ENCODE data around the gene METTL16.
"Not testable (repeated sequence)": the region's sequence is repeated elsewhere in the genome, so short reads cannot be mapped to it uniquely, and the experiment has no call there.

Gene METTL16

GRCh38 chr17:2532146-2532720, 20.5 kb upstream of the METTL16 start:
- H3K4me1 ChIP-seq (ENCODE audit: insufficient read depth, low read length): peaks cover 13% of the 10 kb centered on the region
- H3K4me3 ChIP-seq (ENCODE audit: low read depth in 1 of 2, low read length in 2 of 2): no peak overlapping the region
- H3K4me2 ChIP-seq (ENCODE audit: insufficient read depth, low read length): no peak overlapping the region
- no peaks in the 10 kb centered on the region for H3K9me3 ChIP-seq (ENCODE audit: insufficient read depth, low read length, severe bottlenecking)
- no peak for TF ChIP-seq CTCF (IDR thresholded peaks at IDR 0.05; ENCODE audit: borderline replicate concordance, extremely low read depth, low read length, poor library complexity, severe bottlenecking)
- no peak for TF ChIP-seq EZH2 (IDR thresholded peaks at IDR 0.05; ENCODE audit: borderline replicate concordance, low read depth, low read length, severe bottlenecking)
- no peaks in the 10 kb centered on the region for H4K20me1 ChIP-seq (ENCODE audit: insufficient read depth, low read length)
- H2AFZ ChIP-seq (ENCODE audit: low read depth, low read length): no peak overlapping the region; the same call in 1 of the 2 replicates
- DNase-seq (no peak), ATAC-seq (ENCODE audit: insufficient read depth, low read depth) (no peak)
- no peaks in the 10 kb centered on the region for H3K79me2 ChIP-seq (ENCODE audit: insufficient read depth, low read length)
- no peaks in the 10 kb centered on the region for H3K27me3 ChIP-seq (ENCODE audit: insufficient read depth, low read length, poor library complexity)
- no peaks in the 10 kb centered on the region for H3K36me3 ChIP-seq (ENCODE audit: insufficient read depth, low read length)
- no peak overlapping the region for H3K9ac ChIP-seq (ENCODE audit: low read depth, low read length)
- no peak overlapping the region for H3K27ac ChIP-seq (ENCODE audit: low read length)

- not testable (repeated sequence) for H3K79me2 ChIP-seq (ENCODE audit: insufficient read depth, low read length); H3K9me3 ChIP-seq (ENCODE audit: insufficient read depth, low read length, severe bottlenecking); H3K36me3 ChIP-seq (ENCODE audit: insufficient read depth, low read length); H3K27me3 ChIP-seq (ENCODE audit: insufficient read depth, low read length, poor library complexity); H3K27ac ChIP-seq (ENCODE audit: low read length); H4K20me1 ChIP-seq (ENCODE audit: insufficient read depth, low read length)
- H3K4me2 ChIP-seq (ENCODE audit: insufficient read depth, low read length): peak overlapping the region; percentile 41
- H2AFZ ChIP-seq (ENCODE audit: low read depth, low read length): peak overlapping the region; percentile 63
- peak; percentile 48 for DNase-seq
- peak; percentile 87 for ATAC-seq (ENCODE audit: insufficient read depth, low read depth)
- peak overlapping the region in 1 of 2 experiments; percentile 32; a peak in 2 of 4 replicates for H3K4me3 ChIP-seq (ENCODE audit: low read depth in 1 of 2, low read length in 2 of 2)
- H3K4me1 ChIP-seq (ENCODE audit: insufficient read depth, low read length): peaks cover 13% of the 10 kb centered on the region
- H3K9ac ChIP-seq (ENCODE audit: low read depth, low read length): 0 out of 2 replicates have a peak overlapping the region, but pooled peaks have one; percentile 0
Observed at GRCh38 chr17:2531243-2531954, 19.7 kb upstream of the METTL16 start.

- H3K27ac ChIP-seq (ENCODE audit: low read length); H3K4me1 ChIP-seq (ENCODE audit: insufficient read depth, low read length); H3K9me3 ChIP-seq (ENCODE audit: insufficient read depth, low read length, severe bottlenecking); H3K27me3 ChIP-seq (ENCODE audit: insufficient read depth, low read length, poor library complexity); ATAC-seq (ENCODE audit: insufficient read depth, low read depth); H3K79me2 ChIP-seq (ENCODE audit: insufficient read depth, low read length); H3K4me2 ChIP-seq (ENCODE audit: insufficient read depth, low read length); DNase-seq; H4K20me1 ChIP-seq (ENCODE audit: insufficient read depth, low read length); H2AFZ ChIP-seq (ENCODE audit: low read depth, low read length); H3K4me3 ChIP-seq (ENCODE audit: low read depth in 1 of 2, low read length in 2 of 2); H3K9ac ChIP-seq (ENCODE audit: low read depth, low read length); H3K36me3 ChIP-seq (ENCODE audit: insufficient read depth, low read length): not testable (repeated sequence)
Observed at GRCh38 chr17:2521775-2522410, 10.2 kb upstream of the METTL16 start.

GRCh38 chr17:2521257-2521656, 9.6 kb upstream of the METTL16 start:
- Histone ChIP-seq H3K9ac (ENCODE audit: low read depth, low read length) (no peak overlapping the region), H3K4me3 (ENCODE audit: low read depth in 1 of 2, low read length in 2 of 2) (no peak overlapping the region), H3K36me3 (ENCODE audit: insufficient read depth, low read length) (no peaks in the 10 kb centered on the region), H3K27ac (ENCODE audit: low read length) (no peak overlapping the region), H2AFZ (ENCODE audit: low read depth, low read length) (no peak overlapping the region), H3K79me2 (ENCODE audit: insufficient read depth, low read length) (no peaks in the 10 kb centered on the region), H3K27me3 (ENCODE audit: insufficient read depth, low read length, poor library complexity) (no peaks in the 10 kb centered on the region), H3K4me2 (ENCODE audit: insufficient read depth, low read length) (no peak overlapping the region), H3K4me1 (ENCODE audit: insufficient read depth, low read length) (no peaks in the 10 kb centered on the region), H4K20me1 (ENCODE audit: insufficient read depth, low read length) (no peaks in the 10 kb centered on the region), H3K9me3 (ENCODE audit: insufficient read depth, low read length, severe bottlenecking) (no peaks in the 10 kb centered on the region)
- ATAC-seq (ENCODE audit: insufficient read depth, low read depth) (no peak), DNase-seq (no peak)
- TF ChIP-seq EZH2 (IDR thresholded peaks at IDR 0.05; ENCODE audit: borderline replicate concordance, low read depth, low read length, severe bottlenecking): no peak
- TF ChIP-seq CTCF (IDR thresholded peaks at IDR 0.05; ENCODE audit: borderline replicate concordance, extremely low read depth, low read length, poor library complexity, severe bottlenecking): no peak

Data from DND-41 (cell line).